ENCODE data around the gene ERICH6.
"Not testable (repeated sequence)": the region's sequence is repeated elsewhere in the genome, so short reads cannot be mapped to it uniquely, and the experiment has no call there.

ERICH6 gene

GRCh38 chr3:150627557-150627956 is 76.2 kb downstream of the ERICH6 start:
- Mint-ChIP-seq H3K27me3 (no peaks in the 10 kb centered on the region), H3K4me3 (no peak overlapping the region), H3K27ac (no peak overlapping the region), H3K4me1 (ENCODE audit: low read depth) (peaks cover 9% of the 10 kb centered on the region), H3K36me3 (ENCODE audit: low read depth) (peaks cover 81% of the 10 kb centered on the region), H3K9me3 (no peaks in the 10 kb centered on the region)
- no peak for DNase-seq

- no peaks in the 10 kb centered on the region for H3K27me3 Mint-ChIP-seq
- no peak for DNase-seq
- no peak overlapping the region for H3K4me3 Mint-ChIP-seq
- H3K9me3 Mint-ChIP-seq: no peaks in the 10 kb centered on the region
- H3K36me3 Mint-ChIP-seq (ENCODE audit: low read depth): peaks cover 81% of the 10 kb centered on the region
- H3K4me1 Mint-ChIP-seq (ENCODE audit: low read depth): peaks cover 18% of the 10 kb centered on the region
- peak overlapping the region; percentile 50 for H3K27ac Mint-ChIP-seq
These were observed 77.4 kb downstream of the ERICH6 start for GRCh38 chr3:150626148-150626930.

GRCh38 chr3:150623945-150624344 is 79.8 kb downstream of the ERICH6 start:
- no peak for DNase-seq
- Mint-ChIP-seq H3K36me3 (ENCODE audit: low read depth) (peaks cover 76% of the 10 kb centered on the region), H3K27me3 (no peaks in the 10 kb centered on the region), H3K9me3 (no peaks in the 10 kb centered on the region), H3K4me1 (ENCODE audit: low read depth) (peaks cover 34% of the 10 kb centered on the region), H3K4me3 (no peak overlapping the region), H3K27ac (peak overlapping the region; percentile 41)

- H3K27ac Mint-ChIP-seq, DNase-seq, H3K4me3 Mint-ChIP-seq, H3K27me3 Mint-ChIP-seq, H3K9me3 Mint-ChIP-seq: not testable (repeated sequence)
- Mint-ChIP-seq H3K4me1 (ENCODE audit: low read depth) (peaks cover 43% of the 10 kb centered on the region), H3K36me3 (ENCODE audit: low read depth) (peaks cover 77% of the 10 kb centered on the region)
These were observed 80.8 kb downstream of the ERICH6 start for GRCh38 chr3:150622955-150623354.

GRCh38 chr3:150620002-150620689 is 83.6 kb downstream of the ERICH6 start:
- no peak for DNase-seq
- peak overlapping the region; percentile 14 for H3K27ac Mint-ChIP-seq
- peaks cover 70% of the 10 kb centered on the region for H3K36me3 Mint-ChIP-seq (ENCODE audit: low read depth)
- H3K4me1 Mint-ChIP-seq (ENCODE audit: low read depth): peaks cover 57% of the 10 kb centered on the region
- no peak overlapping the region for H3K4me3 Mint-ChIP-seq
- H3K27me3 Mint-ChIP-seq: no peaks in the 10 kb centered on the region
- no peaks in the 10 kb centered on the region for H3K9me3 Mint-ChIP-seq

- peak overlapping the region; percentile 72 for H3K27ac Mint-ChIP-seq
- DNase-seq: no peak
- H3K27me3 Mint-ChIP-seq: no peaks in the 10 kb centered on the region
- H3K4me3 Mint-ChIP-seq: no peak overlapping the region
- peaks cover 81% of the 10 kb centered on the region for H3K36me3 Mint-ChIP-seq (ENCODE audit: low read depth)
- H3K4me1 Mint-ChIP-seq (ENCODE audit: low read depth): peaks cover 72% of the 10 kb centered on the region
- peaks cover 2% of the 10 kb centered on the region for H3K9me3 Mint-ChIP-seq
These were observed 89.8 kb downstream of the ERICH6 start for GRCh38 chr3:150613709-150614480.

- peaks cover 2% of the 10 kb centered on the region for H3K9me3 Mint-ChIP-seq
- peak overlapping the region; percentile 15 for H3K4me3 Mint-ChIP-seq
- H3K4me1 Mint-ChIP-seq (ENCODE audit: low read depth): peaks cover 70% of the 10 kb centered on the region
- H3K36me3 Mint-ChIP-seq (ENCODE audit: low read depth): peaks cover 80% of the 10 kb centered on the region
- no peaks in the 10 kb centered on the region for H3K27me3 Mint-ChIP-seq
- DNase-seq: no peak
- peak overlapping the region; percentile 79 for H3K27ac Mint-ChIP-seq
These were observed 90.7 kb downstream of the ERICH6 start for GRCh38 chr3:150613034-150613433.

- peaks cover 80% of the 10 kb centered on the region for H3K36me3 Mint-ChIP-seq (ENCODE audit: low read depth)
- H3K9me3 Mint-ChIP-seq: peaks cover 2% of the 10 kb centered on the region
- no peaks in the 10 kb centered on the region for H3K27me3 Mint-ChIP-seq
- DNase-seq: no peak
- peak overlapping the region; percentile 15 for H3K4me3 Mint-ChIP-seq
- peaks cover 72% of the 10 kb centered on the region for H3K4me1 Mint-ChIP-seq (ENCODE audit: low read depth)
- peak overlapping the region; percentile 79 for H3K27ac Mint-ChIP-seq
These were observed 91.2 kb downstream of the ERICH6 start for GRCh38 chr3:150612494-150612893.

GRCh38 chr3:150611666-150612065 is 92.1 kb downstream of the ERICH6 start:
- peaks cover 80% of the 10 kb centered on the region for H3K36me3 Mint-ChIP-seq (ENCODE audit: low read depth)
- H3K9me3 Mint-ChIP-seq: peaks cover 2% of the 10 kb centered on the region
- peaks cover 72% of the 10 kb centered on the region for H3K4me1 Mint-ChIP-seq (ENCODE audit: low read depth)
- no peak overlapping the region for H3K27ac Mint-ChIP-seq
- DNase-seq: no peak
- no peaks in the 10 kb centered on the region for H3K27me3 Mint-ChIP-seq
- no peak overlapping the region for H3K4me3 Mint-ChIP-seq

- peaks cover 79% of the 10 kb centered on the region for H3K4me1 Mint-ChIP-seq (ENCODE audit: low read depth)
- H3K9me3 Mint-ChIP-seq: peaks cover 2% of the 10 kb centered on the region
- peaks cover 86% of the 10 kb centered on the region for H3K36me3 Mint-ChIP-seq (ENCODE audit: low read depth)
- H3K27ac Mint-ChIP-seq: peak overlapping the region; percentile 76
- H3K27me3 Mint-ChIP-seq: no peaks in the 10 kb centered on the region
- DNase-seq: no peak
- H3K4me3 Mint-ChIP-seq: no peak overlapping the region
These were observed 92.9 kb downstream of the ERICH6 start for GRCh38 chr3:150610785-150611184.

- Mint-ChIP-seq H3K4me3 (peak overlapping the region; percentile 50), H3K36me3 (ENCODE audit: low read depth) (peaks cover 89% of the 10 kb centered on the region), H3K27ac (peak overlapping the region; percentile 76), H3K9me3 (peaks cover 2% of the 10 kb centered on the region), H3K27me3 (no peaks in the 10 kb centered on the region), H3K4me1 (ENCODE audit: low read depth) (peaks cover 82% of the 10 kb centered on the region)
- DNase-seq: no peak
These were observed 93.7 kb downstream of the ERICH6 start for GRCh38 chr3:150609988-150610387.

All from activated T-cell treated with anti-CD3 and anti-CD28 coated beads, Interleukin-2, amount 50 U/mL, for 24 hours (primary cell).